ENCODE results near the gene TOMM34. TPM values are rescaled to one million over a fixed set of nuclear protein-coding genes. Genes with fewer than 3 reads are reported as not detected.

TOMM34 gene, protein sequence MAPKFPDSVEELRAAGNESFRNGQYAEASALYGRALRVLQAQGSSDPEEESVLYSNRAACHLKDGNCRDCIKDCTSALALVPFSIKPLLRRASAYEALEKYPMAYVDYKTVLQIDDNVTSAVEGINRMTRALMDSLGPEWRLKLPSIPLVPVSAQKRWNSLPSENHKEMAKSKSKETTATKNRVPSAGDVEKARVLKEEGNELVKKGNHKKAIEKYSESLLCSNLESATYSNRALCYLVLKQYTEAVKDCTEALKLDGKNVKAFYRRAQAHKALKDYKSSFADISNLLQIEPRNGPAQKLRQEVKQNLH
- total RNA-seq: 6.6 TPM

DNA sequence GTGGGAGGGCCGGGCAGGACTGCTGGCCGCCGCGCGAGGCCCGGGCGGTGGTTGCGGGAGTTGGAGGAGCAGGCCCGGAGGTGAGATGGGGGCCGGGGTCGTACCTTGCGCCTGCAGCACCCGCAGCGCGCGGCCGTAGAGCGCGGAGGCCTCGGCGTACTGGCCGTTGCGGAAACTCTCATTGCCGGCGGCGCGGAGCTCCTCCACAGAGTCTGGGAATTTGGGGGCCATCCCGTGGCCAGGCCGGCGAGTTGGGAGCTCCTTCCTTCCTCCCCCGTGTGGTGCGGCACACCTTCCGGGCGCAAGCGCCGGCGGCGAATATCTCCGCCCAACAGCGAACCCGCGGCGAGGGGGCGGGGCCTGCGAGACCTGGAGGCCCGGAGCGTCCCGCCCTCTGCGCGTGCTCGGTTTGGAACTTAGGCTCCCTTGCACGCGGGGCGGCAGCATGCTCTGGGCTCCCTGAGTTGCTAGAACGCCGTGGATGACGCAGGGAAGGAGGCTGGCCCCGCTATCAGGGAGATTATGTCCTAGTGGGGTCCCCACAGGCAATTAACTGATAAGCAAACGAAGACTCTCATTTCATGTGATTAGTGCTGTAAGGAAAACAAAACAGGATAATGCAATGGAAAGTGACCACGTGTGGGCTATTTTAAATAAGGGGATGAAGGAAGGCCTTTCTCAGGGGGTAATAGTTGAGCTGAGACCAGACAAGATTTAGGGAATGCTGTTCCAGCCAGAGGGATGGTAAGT lies at the start of gene TOMM34:
TSS of gene TOMM34 (minus strand) at position 295 of the 750 bp plus-strand sequence. CDS start at position 231, 64 bp downstream.

GRCh38 chr20:44966030-44966961 lies 6.1 kb upstream of the TOMM34 start, which contains the start of gene STK4:
Gene STK4, plus strand, starts transcription at chr20:44966512. Its CDS starts 57 bp downstream, at chr20:44966569.

GRCh38 chr20:44909872-44910689 lies 50.1 kb downstream of the TOMM34 start, which contains the start of gene PABPC1L:
Gene PABPC1L, plus strand, starts transcription at chr20:44910060. Its CDS starts 84 bp downstream, at chr20:44910144.

Small RNA genes within 50 kb of the gene (small RNA-seq; reads per million reads assigned to genes)
- gene RF00019 (ENCODE audit: low replicate concordance): not detected

Other genes with a start within 250 kb of the TOMM34 start
- gene CCN5, start 245.0 kb downstream of the TOMM34 start, total RNA-seq: not detected
- not detected for gene KCNK15, start 214.5 kb downstream of the TOMM34 start, total RNA-seq
- gene RIMS4, start 149.9 kb downstream of the TOMM34 start, total RNA-seq: 52.0 TPM
- 127 TPM for gene YWHAB, start 74.7 kb downstream of the TOMM34 start, total RNA-seq
- 13.8 TPM for gene PABPC1L, start 50.3 kb downstream of the TOMM34 start, total RNA-seq
- gene STK4, start 6.1 kb upstream of the TOMM34 start, total RNA-seq: 59.5 TPM
- gene KCNS1, start 140.7 kb upstream of the TOMM34 start, total RNA-seq: 1.6 TPM
- gene WFDC5, start 154.8 kb upstream of the TOMM34 start, total RNA-seq: not detected
- gene WFDC12, start 164.1 kb upstream of the TOMM34 start, total RNA-seq: not detected
- not detected for gene PI3, start 214.5 kb upstream of the TOMM34 start, total RNA-seq
- gene SEMG1, start 246.6 kb upstream of the TOMM34 start, total RNA-seq: not detected

Measured in parietal lobe (tissue), 2 donors.